GM21447 (cell line): ENCODE data around the gene HMGB4.

ENCODE experiments used
- ATAC-seq: cut with Tn5 transposase; IDR thresholded peaks from one replicate; pipeline ENCODE4 v1.9.1; 2021; ENCODE audit not compliant: unreplicated experiment

Gene HMGB4, protein sequence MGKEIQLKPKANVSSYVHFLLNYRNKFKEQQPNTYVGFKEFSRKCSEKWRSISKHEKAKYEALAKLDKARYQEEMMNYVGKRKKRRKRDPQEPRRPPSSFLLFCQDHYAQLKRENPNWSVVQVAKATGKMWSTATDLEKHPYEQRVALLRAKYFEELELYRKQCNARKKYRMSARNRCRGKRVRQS

DNA sequence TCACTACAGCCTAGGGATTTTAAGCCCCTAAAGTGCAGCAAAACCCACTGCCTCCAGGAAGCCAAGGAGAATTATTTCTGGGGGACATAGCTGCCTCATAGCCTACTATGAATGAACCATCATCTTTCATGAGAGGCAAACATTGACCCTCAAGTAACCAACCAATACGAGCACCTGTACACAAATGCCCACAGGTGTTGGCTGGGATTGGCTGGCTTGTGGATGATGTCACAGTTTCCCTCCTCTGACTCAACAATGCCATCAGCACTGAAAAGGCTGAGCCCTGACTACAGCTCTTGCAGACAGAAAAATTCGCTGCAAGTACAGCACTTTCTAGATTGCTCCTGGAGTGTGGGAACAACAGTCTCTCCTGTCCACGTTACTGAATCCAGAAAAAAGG lies at the start of gene HMGB4:
Gene HMGB4 (plus strand): TSS at position 301 of the 400 bp plus-strand sequence. CDS start 113 bp downstream, outside the sequence.
- no peak for ATAC-seq

DNA sequence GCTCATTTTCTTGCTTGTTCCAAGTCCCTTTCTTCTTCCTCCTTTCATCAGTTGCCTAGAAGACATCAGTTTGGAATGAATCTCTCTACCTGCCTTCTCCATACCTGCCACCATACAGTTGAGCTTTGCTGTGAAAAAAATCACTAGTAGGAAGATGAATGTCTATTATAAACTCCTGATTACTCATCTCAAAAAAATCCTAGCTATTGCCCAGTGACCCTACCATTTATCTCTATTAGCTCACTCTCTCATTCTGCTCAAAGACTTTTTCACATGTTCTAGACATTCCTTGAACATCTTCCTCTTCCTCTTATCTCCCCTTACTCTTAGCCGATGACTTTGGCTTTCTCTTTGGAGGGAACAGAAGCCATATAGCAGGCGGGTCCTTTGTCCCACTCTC lies 49.7 kb upstream of the HMGB4 start:
- ATAC-seq, result no peak

DNA sequence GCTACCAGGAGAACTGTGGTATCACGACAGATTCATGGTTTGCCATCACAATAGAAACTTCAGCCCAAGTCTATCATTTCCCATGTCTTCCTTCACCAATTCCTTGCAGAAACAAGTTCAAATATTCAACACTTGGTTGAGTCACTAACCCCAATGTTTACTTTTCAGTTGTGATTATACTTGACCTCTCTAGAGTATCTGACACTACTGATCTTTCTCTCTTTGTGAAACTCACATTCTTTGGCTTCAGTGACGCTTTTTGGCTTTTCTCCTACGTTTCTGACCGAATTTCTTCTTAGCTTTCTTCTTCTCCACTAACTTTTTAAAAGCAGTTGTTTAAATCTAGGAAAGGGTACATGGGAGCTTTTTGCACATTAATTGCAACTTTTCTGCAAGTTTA lies 48.8 kb upstream of the HMGB4 start:
- ATAC-seq, result no peak

DNA sequence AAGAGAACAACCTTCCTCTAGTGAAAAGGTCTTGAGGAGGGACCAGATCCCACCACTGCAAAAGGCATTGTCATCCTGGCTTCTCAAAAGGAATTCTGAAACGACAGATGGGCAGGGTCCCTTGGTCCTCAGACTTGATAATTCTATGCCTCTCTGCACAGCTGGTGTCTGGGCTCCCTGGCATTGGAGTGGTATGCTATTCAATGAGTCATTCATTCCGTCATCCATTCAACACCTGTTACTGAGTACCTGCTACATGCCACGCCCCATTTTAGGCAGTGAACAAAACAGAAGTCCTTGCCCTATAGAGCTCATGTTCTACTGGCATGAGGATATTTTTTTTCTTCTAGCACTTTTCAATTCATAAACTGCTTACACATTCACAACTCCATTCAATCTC lies 45.8 kb upstream of the HMGB4 start:
- ATAC-seq, result no peak

GRCh38 chr1:33819290-33819912 lies 44.5 kb upstream of the HMGB4 start:
- no peak for ATAC-seq

DNA sequence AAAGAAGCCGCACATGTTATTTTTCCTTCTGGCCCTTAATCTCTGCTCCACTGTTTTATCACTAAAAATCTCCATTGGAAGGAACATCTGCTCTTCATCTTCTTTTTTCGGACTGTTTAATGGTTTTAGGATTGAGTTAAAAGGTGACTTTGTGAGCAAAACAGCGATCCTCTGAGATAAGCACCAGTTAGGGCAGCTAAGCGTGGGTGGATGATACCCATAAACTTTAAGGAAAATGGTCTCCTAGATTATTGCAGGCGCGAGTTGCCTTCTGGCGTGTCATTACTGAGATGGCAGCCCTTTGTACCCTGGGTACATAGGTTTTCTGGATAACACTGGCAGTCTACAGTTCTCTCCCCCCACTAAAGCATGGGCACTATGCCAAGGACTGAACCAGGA lies 44.0 kb upstream of the HMGB4 start:
- ATAC-seq, result no peak

- ATAC-seq, result no peak
These were observed 43.1 kb upstream of the HMGB4 start for GRCh38 chr1:33820804-33821203.

DNA sequence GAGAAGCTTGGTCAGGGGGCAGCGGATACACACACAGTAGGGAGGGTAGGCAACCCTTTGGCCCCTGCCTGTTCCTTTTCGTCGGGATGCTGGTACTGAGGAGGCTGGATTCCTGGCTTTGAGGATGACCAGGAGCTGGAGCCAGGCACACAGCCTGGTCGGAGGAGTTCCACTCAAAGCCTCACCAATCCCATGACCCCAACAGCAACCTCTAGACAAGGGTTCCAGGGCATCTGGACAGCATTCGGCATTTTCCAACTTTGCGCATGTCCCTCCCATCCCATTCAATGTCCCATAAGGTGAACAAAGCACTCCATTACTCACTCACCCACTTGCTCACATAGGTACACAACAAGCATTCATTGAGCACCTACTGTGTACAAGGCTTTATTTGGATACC lies 42.6 kb upstream of the HMGB4 start:
- ATAC-seq, result no peak

GRCh38 chr1:33822396-33822795 lies 41.5 kb upstream of the HMGB4 start:
- no peak for ATAC-seq

GRCh38 chr1:33823401-33823800 lies 40.5 kb upstream of the HMGB4 start:
- no peak for ATAC-seq

DNA sequence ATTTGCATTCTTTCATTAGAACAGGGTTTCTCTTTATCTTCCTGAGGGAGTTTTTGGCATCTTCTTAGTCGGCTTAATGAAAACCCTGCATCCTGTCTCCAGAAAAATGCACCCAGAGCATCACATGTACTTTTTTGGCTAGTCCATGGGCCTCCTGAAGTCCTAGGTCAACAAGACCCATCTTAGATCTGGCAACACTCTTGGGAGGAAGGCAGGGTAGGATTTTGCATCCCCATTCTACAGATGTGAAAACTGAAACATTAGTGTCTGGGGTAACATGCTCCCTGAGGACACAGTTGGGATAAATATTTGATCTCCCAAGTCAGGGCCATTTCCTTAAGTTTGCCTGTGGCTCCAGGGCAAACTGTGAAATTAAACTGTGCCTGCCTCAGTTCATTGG lies 40.0 kb upstream of the HMGB4 start:
- ATAC-seq, result no peak

- no peak for ATAC-seq
These were observed 39.6 kb upstream of the HMGB4 start for GRCh38 chr1:33824321-33824720.

DNA sequence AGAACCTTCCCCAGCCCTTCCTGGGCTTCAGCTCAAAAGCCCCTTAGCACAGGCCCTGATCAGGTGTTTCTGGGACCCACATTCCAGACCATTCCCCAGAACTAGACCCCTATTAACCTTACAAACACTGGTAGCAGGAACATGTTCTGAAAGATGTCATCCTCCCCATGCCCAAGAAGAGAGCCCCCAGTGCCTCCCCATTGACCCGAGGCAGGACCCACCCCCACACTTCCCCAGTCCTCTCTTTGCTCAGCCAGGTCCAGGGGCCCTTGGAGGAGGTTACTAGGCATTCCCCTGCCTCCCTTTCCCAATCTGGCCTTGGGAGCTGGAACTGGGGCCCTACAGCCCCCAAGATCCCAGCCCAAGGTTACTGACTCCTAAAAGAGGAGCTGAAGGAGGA lies 38.9 kb upstream of the HMGB4 start:
- no peak for ATAC-seq

DNA sequence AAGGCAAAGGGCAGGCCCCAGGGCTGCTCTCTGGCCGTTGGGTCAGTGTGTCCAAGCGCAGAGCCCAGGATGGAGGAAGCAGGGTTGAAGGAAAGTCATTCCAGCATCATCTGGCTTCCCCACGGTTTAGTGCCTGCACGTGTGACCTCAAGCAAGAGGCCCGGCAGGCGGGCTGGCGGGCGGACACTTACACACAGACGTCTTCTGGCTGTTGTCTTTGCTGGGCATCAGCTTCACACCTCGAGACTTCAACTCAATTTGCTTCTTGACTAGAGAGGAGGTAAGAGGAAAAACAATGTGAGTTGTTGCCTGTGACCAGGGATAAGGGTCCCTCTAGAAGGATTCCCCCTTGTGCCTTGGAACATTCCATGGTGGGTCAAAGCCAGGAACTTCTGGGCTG lies 38.4 kb upstream of the HMGB4 start:
- ATAC-seq, result no peak

DNA sequence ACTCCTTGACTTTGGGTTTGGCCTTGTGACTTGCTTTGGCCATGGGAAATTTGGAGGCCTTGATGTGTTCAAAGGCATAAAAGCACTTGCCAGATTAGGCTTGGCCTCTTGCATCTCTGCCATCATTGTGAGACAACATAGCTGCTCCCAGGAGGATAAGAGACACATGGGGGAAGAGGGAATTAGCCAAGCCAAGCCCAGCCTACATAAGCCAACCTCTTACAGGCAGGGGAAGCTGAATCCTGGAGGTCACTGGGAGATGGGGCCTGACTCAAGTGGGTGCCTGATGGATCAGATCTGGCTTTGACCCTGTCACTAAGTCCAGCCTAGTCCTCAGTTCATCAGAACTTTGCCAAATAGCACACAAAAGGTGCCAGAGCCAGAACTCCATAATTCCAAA lies 37.6 kb upstream of the HMGB4 start:
- no peak for ATAC-seq

DNA sequence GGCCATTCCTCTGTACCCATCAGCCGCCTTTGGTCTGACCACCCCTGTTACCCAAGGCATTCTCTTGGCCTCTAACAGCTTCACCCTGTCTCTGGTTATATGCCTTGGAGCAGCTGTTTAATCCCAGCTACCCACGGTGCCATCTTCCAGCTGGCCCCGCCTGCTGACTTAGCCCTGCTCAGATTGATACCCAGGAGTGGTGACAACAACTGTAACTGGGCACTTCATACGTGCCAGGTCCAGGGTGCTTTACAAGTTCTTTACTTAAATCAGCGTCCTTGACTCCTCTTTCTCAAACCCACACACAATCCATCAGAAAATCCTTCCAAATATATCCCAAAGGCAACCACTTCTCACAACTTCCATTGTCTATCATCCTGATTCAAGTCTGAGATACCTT lies 37.2 kb upstream of the HMGB4 start:
- ATAC-seq, result no peak

GRCh38 chr1:33828059-33828458 lies 35.8 kb upstream of the HMGB4 start:
- ATAC-seq, result no peak

DNA sequence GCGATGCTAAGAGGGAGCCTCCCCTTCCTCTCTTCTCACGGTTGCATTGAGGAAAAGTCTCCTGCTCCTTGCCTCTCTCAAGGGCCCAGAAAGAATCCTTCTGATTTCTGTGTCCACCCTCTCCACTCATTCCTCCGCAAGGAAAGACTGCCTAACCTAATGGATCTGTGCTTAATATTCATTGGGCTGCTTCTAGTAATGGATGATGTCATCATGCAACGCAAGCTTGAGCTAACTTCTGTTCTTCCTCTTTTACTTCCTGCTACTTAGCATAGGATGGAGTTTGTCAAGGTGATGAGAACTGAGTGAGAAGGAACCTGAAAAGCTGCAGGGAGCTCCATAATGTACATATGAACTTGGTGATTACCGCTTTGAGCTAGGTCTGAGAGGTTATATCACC lies 35.2 kb upstream of the HMGB4 start:
- no peak for ATAC-seq

DNA sequence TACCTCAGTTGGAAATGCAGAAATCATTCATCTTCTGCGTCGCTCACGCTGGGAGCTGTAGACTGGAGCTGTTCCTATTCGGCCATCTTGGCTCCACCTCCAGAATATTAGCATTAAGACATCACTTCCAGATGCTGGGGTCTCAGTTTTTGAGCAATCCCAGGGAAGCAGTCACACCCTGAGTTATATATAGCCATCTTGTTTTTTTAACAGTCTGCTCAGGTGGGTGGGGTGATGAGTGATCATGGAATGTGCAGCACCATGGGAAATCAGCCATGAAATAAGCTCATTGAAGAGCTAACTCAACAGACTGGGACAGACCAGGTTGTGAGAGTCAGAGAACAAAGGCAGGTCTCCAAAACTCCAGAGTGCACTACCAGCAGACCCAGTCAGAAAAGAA lies 27.0 kb upstream of the HMGB4 start:
- no peak for ATAC-seq

- no peak for ATAC-seq
These were observed 26.2 kb upstream of the HMGB4 start for GRCh38 chr1:33837635-33838034.

GRCh38 chr1:33841494-33841893 lies 22.4 kb upstream of the HMGB4 start:
- no peak for ATAC-seq

- ATAC-seq, result no peak
These were observed 21.5 kb upstream of the HMGB4 start for GRCh38 chr1:33842348-33842747.

DNA sequence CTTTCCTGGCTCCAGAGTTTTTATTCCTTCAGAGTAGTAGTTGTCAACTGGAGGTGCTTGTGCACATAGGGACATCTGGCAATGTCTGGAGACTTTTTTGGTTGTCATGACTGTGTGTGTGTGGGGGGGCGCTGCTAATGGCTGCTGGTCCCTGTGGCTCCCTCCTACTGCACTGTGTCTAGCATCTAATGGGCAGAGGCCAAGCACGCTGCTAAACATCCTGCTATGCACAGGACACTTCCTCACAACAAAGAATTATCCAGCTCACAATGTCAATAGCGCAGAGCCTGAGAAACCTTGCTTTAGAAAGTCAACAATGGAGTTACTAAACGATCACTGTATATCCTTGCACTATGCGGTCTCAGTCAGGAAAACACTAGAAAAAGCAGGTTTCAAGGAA lies 19.7 kb upstream of the HMGB4 start:
- ATAC-seq, result no peak
